Uterus (tissue), 2 donors: ENCODE results near the gene C19orf47.

ENCODE experiments used
- CTCF ChIP-seq, 4 experiments: fragments of 200-600 bp in 2 of 4; fragments of 450-650 bp in 2 of 4; sonication (generic) in 2 of 4; IDR thresholded peaks; one replicate each; pipeline ENCODE4 v1.5.1; 2016 to 2019; ENCODE audit warnings: antibody characterized with exemption in 4 of 4, mild to moderate bottlenecking in 2 of 4, moderate library complexity in 1 of 4
- POLR2A ChIP-seq, 2 donors: fragments of 450-650 bp; IDR thresholded peaks; one replicate each; pipeline ENCODE4 v1.6.1; 2016; ENCODE audit warnings: antibody characterized with exemption in 2 of 2, mild to moderate bottlenecking in 1 of 2, moderate library complexity in 1 of 2

GRCh38 chr19:40271706-40272105 is 76.5 kb downstream of the C19orf47 start:
- TF ChIP-seq CTCF (IDR thresholded peaks at IDR 0.05): no peak
- TF ChIP-seq POLR2A (IDR thresholded peaks at IDR 0.05): no peak
